Neural progenitor cell (in vitro differentiated cells): ENCODE measurements around the gene MPC1. TPM values are rescaled to one million over a fixed set of nuclear protein-coding genes. Genes with fewer than 3 reads are reported as not detected.
"Not testable (repeated sequence)": the region's sequence is repeated elsewhere in the genome, so short reads cannot be mapped to it uniquely, and the experiment has no call there.

Experiments used
- DNase-seq: peaks from one replicate; pipeline ENCODE4 v3.0.0-alpha.2; 2016; ENCODE audit warnings: low spot score
- H2AFZ ChIP-seq: fragments of 200-600 bp; sonication (generic); replicated peaks from 2 replicates; pipeline ENCODE4 v1.6.1; 2016; ENCODE audit warnings: antibody characterized with exemption
- H3F3A ChIP-seq: fragments of 200-600 bp; sonication (generic); 2 replicates; pipeline ENCODE4 v1.6.1; 2016; ENCODE audit warnings: antibody characterized with exemption, low read depth
- H3K27ac ChIP-seq: fragments of 200-600 bp; sonication (generic); 2 replicates; pipeline ENCODE4 v1.5.1; 2016; ENCODE audit warnings: mild to moderate bottlenecking
- H3K27me3 ChIP-seq: fragments of 200-600 bp; sonication (generic); 2 replicates; pipeline ENCODE4 v1.6.1; 2016; ENCODE audit warnings: mild to moderate bottlenecking, moderate library complexity
- H3K36me3 ChIP-seq: fragments of 200-600 bp; sonication (generic); 2 replicates; pipeline ENCODE4 v1.5.1; 2016
- H3K4me1 ChIP-seq: fragments of 200-600 bp; sonication (generic); 2 replicates; pipeline ENCODE4 v1.6.1; 2016; ENCODE audit warnings: mixed run types
- H3K4me2 ChIP-seq: fragments of 200-600 bp; sonication (generic); 2 replicates; pipeline ENCODE4 v1.6.1; 2016
- H3K4me3 ChIP-seq: fragments of 200-600 bp; sonication (generic); 2 replicates; pipeline ENCODE4 v1.5.1; 2016
- H3K79me2 ChIP-seq: fragments of 200-600 bp; sonication (generic); 2 replicates; pipeline ENCODE4 v1.6.1; 2016; ENCODE audit warnings: low read depth
- H3K9ac ChIP-seq: fragments of 200-600 bp; sonication (generic); 2 replicates; pipeline ENCODE4 v1.6.1; 2016
- H3K9me3 ChIP-seq: fragments of 200-600 bp; sonication (generic); 2 replicates; pipeline ENCODE4 v1.5.1; 2016; ENCODE audit warnings: low read depth
- H4K20me1 ChIP-seq: fragments of 200-600 bp; sonication (generic); 2 replicates; pipeline ENCODE4 v1.6.1; 2016; ENCODE audit warnings: low read depth
- H3K27ac Mint-ChIP-seq: 3 replicates; pipeline ENCODE4 v1.8.0; 2021; ENCODE audit warnings: mixed read lengths
- H3K27me3 Mint-ChIP-seq: 2 replicates; pipeline ENCODE4 v1.8.0; 2022; ENCODE audit warnings: low read depth, mild to moderate bottlenecking, inconsistent platforms, moderate library complexity, mixed read lengths; ENCODE audit not compliant: insufficient read depth
- H3K36me3 Mint-ChIP-seq: 3 replicates; pipeline ENCODE4 v1.8.0; 2021; ENCODE audit warnings: mixed read lengths
- H3K4me1 Mint-ChIP-seq: 3 replicates; pipeline ENCODE4 v1.8.0; 2021; ENCODE audit warnings: mixed read lengths
- H3K4me3 Mint-ChIP-seq: 3 replicates; pipeline ENCODE4 v1.8.0; 2021; ENCODE audit warnings: mild to moderate bottlenecking, moderate library complexity, mixed read lengths
- H3K9me3 Mint-ChIP-seq: 3 replicates; pipeline ENCODE4 v1.8.0; 2020; ENCODE audit warnings: mixed read lengths
- CTCF ChIP-seq: fragments of 200-600 bp; sonication (generic); IDR thresholded peaks from 2 replicates; pipeline ENCODE4 v1.5.1; 2017; ENCODE audit warnings: antibody characterized with exemption, mild to moderate bottlenecking
- EZH2 ChIP-seq: fragments of 200-600 bp; sonication (generic); IDR thresholded peaks from 2 replicates; pipeline ENCODE4 v1.6.1; 2017; ENCODE audit warnings: antibody characterized with exemption, mild to moderate bottlenecking, moderate library complexity
- EZH2phosphoT487 ChIP-seq: fragments of 200-600 bp; sonication (generic); IDR thresholded peaks from 2 replicates; pipeline ENCODE4 v1.6.1; 2017; ENCODE audit warnings: antibody characterized with exemption
- total RNA-seq: library from RNA; depleted of rRNA; stranded (reverse); fragments of >200 nt; gene quantifications from 2 replicates; pipeline ENCODE4 v1.2.3, GENCODE V29; 2015; ENCODE audit warnings: low replicate concordance

The MPC1 gene
- total RNA-seq, 1 donor from 2014 or later = 13.2 TPM

GRCh38 chr6:166394036-166394892, 11.5 kb upstream of the MPC1 start:
- Mint-ChIP-seq H3K9me3 (no peaks in the 10 kb centered on the region), H3K27ac (no peak overlapping the region), H3K27me3 (peaks cover 2% of the 10 kb centered on the region), H3K4me3 (no peak overlapping the region), H3K4me1 (no peaks in the 10 kb centered on the region), H3K36me3 (no peaks in the 10 kb centered on the region)
- Histone ChIP-seq H4K20me1 (no peaks in the 10 kb centered on the region), H2AFZ (no peak overlapping the region), H3K4me2 (no peak overlapping the region), H3K79me2 (no peaks in the 10 kb centered on the region), H3K27ac (no peak overlapping the region), H3K9ac (no peak overlapping the region), H3K36me3 (no peaks in the 10 kb centered on the region), H3K9me3 (no peaks in the 10 kb centered on the region), H3F3A (no peaks in the 10 kb centered on the region), H3K27me3 (no peaks in the 10 kb centered on the region), H3K4me3 (no peak overlapping the region), H3K4me1 (no peaks in the 10 kb centered on the region)
- TF ChIP-seq EZH2phosphoT487 = no peak
- TF ChIP-seq EZH2 = no peak
- no peak for TF ChIP-seq CTCF
- DNase-seq = no peak

GRCh38 chr6:166393535-166393823, 10.7 kb upstream of the MPC1 start:
- H3K79me2 ChIP-seq = no peaks in the 10 kb centered on the region
- DNase-seq = no peak
- H3K4me1 Mint-ChIP-seq = no peaks in the 10 kb centered on the region
- no peaks in the 10 kb centered on the region for H3F3A ChIP-seq
- H2AFZ ChIP-seq = no peak overlapping the region
- no peaks in the 10 kb centered on the region for H3K36me3 ChIP-seq
- H3K36me3 Mint-ChIP-seq = no peaks in the 10 kb centered on the region
- H3K9ac ChIP-seq = no peak overlapping the region
- peaks cover 2% of the 10 kb centered on the region for H3K27me3 Mint-ChIP-seq
- H3K9me3 ChIP-seq = no peaks in the 10 kb centered on the region
- H3K4me2 ChIP-seq = no peak overlapping the region
- no peaks in the 10 kb centered on the region for H4K20me1 ChIP-seq
- H3K27me3 ChIP-seq = no peaks in the 10 kb centered on the region
- no peak for TF ChIP-seq EZH2
- TF ChIP-seq CTCF = no peak
- TF ChIP-seq EZH2phosphoT487 = no peak
- H3K4me1 ChIP-seq = no peaks in the 10 kb centered on the region
- no peak overlapping the region for H3K4me3 ChIP-seq
- no peak overlapping the region for H3K27ac Mint-ChIP-seq
- H3K9me3 Mint-ChIP-seq = no peaks in the 10 kb centered on the region
- no peak overlapping the region for H3K4me3 Mint-ChIP-seq
- no peak overlapping the region for H3K27ac ChIP-seq

- not testable (repeated sequence) for H3K4me3 ChIP-seq, H3K4me1 ChIP-seq, H3K36me3 ChIP-seq, H3K4me1 Mint-ChIP-seq, H3K27ac Mint-ChIP-seq, H3K36me3 Mint-ChIP-seq, H3F3A ChIP-seq, H3K27me3 Mint-ChIP-seq, H2AFZ ChIP-seq, H3K27ac ChIP-seq, DNase-seq, H3K9ac ChIP-seq, H4K20me1 ChIP-seq, H3K4me2 ChIP-seq, H3K4me3 Mint-ChIP-seq, H3K79me2 ChIP-seq, H3K9me3 ChIP-seq, H3K9me3 Mint-ChIP-seq, H3K27me3 ChIP-seq
Measured at GRCh38 chr6:166392755-166393534, 10.2 kb upstream of the MPC1 start.

GRCh38 chr6:166389119-166389518, 6.4 kb upstream of the MPC1 start:
- H3K4me1 ChIP-seq = no peaks in the 10 kb centered on the region

More at GRCh38 chr6:166389119-166389518, 6.4 kb upstream of the MPC1 start:
- Histone ChIP-seq H3F3A (peaks cover 2% of the 10 kb centered on the region), H4K20me1 (no peaks in the 10 kb centered on the region), H3K36me3 (no peaks in the 10 kb centered on the region), H3K27me3 (no peaks in the 10 kb centered on the region), H3K4me3 (no peak overlapping the region), H2AFZ (no peak overlapping the region), H3K9me3 (no peaks in the 10 kb centered on the region), H3K9ac (no peak overlapping the region), H3K4me2 (no peak overlapping the region), H3K79me2 (no peaks in the 10 kb centered on the region), H3K27ac (no peak overlapping the region)
- peaks cover 2% of the 10 kb centered on the region for H3K27me3 Mint-ChIP-seq
- no peak for TF ChIP-seq CTCF
- TF ChIP-seq EZH2phosphoT487 = no peak
- TF ChIP-seq EZH2 = no peak
- DNase-seq = no peak
- H3K4me3 Mint-ChIP-seq = no peak overlapping the region
- H3K36me3 Mint-ChIP-seq = no peaks in the 10 kb centered on the region
- no peak overlapping the region for H3K27ac Mint-ChIP-seq
- H3K9me3 Mint-ChIP-seq = no peaks in the 10 kb centered on the region
- H3K4me1 Mint-ChIP-seq = peaks cover 2% of the 10 kb centered on the region
